Stimulated activated CD8-positive, alpha-beta memory T cell treated with anti-CD3 and anti-CD28 coated beads, Interleukin-4, amount 100 ng/mL, for 4 hours (primary cell): ENCODE results near the gene KRTAP9-9.
"Not testable (repeated sequence)": the region's sequence is repeated elsewhere in the genome, so short reads cannot be mapped to it uniquely, and the experiment has no call there.

Experiments
- DNase-seq, 2 donors: peaks; one replicate each; pipeline ENCODE4 v3.0.0-alpha.2; 2020; ENCODE audit warnings: low read depth in 2 of 2, low spot score in 1 of 2

KRTAP9-9 gene

DNA sequence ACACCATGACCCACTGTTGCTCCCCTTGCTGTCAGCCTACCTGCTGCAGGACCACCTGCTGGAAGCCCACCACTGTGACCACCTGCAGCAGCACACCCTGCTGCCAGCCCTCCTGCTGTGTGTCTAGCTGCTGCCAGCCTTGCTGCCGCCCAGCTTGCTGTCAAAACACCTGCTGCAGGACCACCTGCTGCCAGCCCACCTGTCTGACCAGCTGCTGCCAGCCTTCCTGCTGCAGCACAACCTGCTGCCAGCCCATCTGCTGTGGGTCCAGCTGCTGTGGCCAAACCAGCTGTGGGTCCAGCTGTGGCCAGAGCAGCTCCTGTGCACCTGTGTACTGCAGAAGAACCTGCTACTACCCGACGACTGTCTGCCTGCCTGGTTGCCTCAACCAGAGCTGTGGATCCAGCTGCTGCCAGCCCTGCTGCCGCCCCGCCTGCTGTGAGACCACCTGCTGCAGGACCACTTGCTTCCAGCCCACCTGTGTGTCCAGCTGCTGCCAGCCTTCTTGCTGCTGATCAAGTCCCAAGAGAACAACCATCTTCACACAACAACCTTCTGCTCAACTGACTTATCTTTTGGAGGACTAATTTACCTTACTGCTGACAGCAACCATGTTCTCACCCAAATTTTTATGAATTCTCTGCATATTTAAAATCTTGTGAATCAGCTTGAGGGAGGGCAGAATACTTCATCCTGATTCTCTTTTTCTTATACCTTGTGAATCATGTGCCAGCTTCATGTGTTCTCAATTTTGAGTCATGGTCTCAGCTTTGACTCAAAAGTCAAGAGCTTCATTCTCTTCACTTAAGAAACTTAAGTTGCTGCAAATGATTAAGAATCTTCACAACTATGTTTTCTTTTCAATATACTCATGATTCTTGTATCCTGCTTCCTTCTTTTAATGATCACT, at the start of gene KRTAP9-9:
KRTAP9-9 (plus strand) TSS at position 4 of the 910 bp plus-strand sequence.
- DNase-seq: not testable (repeated sequence)

DNA sequence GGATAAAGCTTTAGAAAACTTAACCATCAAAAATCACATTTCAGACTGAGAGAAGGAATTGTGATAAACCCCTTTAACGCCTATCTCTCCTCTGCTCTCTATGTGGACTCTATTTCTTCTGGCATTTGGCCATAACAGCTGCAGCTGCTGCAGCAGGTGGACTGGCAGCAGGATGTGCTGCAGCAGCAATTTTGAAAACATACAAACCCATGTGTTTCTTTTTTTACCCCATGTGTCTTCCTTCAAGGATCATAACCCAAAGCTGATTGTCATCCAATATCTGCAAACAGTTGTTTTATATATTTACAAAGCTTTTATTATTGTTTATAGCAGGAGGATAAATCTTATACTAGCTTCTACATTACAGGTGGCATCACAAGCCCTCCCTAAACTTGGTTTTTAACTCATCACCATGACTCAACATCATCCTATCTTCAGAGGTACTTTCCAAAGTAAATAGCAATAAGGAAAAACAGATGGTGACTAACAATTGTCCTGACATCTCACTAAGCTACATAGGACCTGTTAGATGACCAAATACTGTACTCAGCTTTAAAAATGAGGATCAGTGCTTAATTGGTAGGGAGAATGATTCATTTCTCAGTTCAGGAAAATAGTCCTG, 43.2 kb upstream of the KRTAP9-9 start:
- DNase-seq: no peak

DNA sequence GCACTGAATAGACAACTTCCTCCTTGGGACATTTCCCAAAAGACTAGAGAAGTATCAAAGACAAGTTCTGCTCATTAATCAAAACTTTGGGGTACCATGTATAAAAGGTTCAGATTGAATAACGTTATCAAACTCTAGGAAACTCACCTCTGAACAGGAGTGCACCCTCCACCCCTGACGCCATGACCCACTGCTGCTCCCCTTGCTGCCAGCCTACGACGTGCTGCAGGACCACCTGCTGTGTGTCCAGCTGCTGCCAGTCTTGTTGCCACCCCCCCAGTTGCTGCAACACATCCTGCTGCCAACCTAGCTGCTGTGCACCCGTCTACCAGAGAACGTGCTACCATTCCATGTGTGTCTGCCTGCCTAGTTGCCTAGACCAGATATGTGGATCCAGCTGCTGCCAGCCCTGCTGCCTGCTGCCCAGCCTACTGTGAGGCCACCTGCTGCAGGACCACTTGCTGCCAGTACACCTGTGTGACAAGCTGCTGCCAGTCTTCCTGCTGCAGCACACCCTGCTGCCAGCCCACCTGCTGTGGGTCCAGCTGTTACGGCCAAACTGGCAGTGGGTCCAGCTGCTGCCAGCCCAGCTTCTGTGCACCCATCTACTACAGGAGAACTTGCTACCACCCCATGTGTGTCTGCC, 42.5 kb upstream of the KRTAP9-9 start:
- DNase-seq: no peak

DNA sequence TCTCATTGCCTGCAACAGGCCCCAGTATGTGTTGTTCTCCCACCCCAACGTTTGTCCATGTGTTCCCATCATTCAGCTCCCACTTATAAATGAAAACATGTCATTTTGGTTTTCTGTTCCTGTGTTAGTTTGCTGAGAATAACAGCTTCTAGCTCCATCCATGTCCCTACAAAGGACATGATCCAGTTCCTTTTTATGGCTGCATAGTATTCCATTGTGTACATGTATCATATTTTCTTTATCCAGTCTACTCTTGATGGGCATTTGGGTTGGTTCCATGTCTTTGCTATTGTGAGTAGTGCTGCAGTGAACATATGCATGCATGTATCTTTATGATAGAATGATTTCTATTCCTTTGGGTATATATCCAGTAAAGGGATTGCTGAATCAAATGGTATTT, 39.5 kb upstream of the KRTAP9-9 start:
- no peak for DNase-seq

DNA sequence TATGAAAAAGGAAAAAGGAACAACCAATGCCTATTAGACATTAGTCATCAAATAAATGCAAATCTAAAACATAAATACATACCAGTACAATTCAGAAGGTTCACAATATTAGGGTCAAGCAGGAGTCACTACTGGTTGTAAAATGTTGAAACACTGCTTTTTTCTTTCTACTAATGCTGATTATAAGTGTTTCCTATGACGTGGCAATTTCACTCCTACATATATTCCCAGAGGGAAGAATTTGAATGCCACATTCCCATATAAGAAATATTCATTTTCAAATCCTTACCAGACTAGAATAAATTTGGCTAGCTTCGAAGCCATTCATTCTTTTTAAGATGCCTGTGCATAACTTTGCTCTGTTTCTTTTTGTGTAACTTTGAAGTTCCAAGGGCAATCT, 31.4 kb upstream of the KRTAP9-9 start:
- no peak for DNase-seq

DNA sequence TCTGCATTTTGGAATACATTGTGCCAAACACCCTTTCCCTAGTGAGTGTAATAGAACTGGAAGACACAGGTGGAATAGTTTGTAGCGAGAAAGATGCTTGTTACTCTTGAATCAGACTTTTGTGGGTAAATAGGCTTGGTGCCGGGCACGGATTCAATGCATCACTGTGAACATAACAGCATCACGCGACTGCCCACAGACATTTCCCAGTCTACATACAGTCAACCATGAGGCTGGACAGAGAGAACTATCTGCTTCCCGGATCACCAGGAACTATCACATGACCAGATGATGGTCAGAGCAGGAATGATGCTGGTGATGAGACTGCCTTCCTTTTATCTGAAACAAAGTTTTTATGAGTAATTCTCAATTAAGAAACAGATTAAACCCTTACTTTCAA, 29.1 kb upstream of the KRTAP9-9 start:
- no peak for DNase-seq

DNA sequence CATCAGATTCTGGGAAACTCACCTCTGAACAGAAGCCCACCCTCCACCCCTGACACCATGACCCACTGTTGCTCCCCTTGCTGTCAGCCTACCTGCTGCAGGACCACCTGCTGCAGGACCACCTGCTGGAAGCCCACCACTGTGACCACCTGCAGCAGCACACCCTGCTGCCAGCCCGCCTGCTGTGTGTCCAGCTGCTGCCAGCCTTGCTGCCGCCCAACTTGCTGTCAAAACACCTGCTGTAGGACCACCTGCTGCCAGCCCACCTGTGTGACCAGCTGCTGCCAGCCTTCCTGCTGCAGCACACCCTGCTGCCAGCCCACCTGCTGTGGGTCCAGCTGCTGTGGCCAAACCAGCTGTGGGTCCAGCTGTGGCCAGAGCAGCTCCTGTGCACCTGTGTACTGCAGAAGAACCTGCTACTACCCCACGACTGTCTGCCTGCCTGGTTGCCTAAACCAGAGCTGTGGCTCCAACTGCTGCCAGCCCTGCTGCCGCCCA, 28.5 kb upstream of the KRTAP9-9 start, which contains the start of gene KRTAP9-2:
KRTAP9-2 (plus strand) TSS at position 51 of the 498 bp plus-strand sequence; CDS start at position 58, 7 bp downstream.
- not testable (repeated sequence) for DNase-seq

DNA sequence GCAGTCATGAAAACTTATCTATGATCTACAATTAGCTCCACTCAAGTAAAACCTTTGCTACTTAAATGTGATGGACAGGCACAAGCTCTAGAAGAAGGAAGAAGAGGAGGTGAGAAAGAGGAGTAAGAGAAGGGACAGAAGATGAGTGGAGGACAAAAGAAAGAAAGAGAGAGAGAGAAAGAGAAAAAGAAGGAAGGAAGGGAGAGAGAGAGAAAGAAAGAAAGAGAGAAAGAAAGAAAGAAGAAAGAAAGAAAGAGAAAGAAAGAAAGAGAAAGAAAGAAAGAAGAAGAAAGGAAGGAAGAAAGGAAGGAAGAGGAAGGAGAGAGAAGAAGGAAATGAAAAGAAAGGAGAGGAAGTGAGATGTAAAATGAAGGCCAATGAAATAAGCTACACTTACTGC, 25.1 kb upstream of the KRTAP9-9 start:
- DNase-seq: no peak

DNA sequence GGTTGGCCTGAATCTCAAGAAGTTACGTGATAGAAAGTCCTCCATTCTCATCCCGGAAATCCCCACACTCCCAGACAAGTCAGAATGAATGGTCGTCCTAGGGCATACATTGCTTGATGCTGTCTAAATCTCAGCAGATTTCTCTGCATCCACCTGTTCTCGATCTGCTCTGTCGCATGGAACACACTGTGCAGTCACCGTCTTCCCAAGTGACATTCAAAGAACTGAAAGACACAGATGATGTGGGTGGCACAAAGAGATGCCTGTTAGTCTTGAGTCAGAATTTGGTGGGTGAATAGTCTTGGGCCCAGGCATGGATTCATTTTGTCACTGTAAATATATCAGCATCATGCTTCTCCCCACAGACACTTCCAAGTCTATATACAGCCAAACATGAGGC, 23.5 kb upstream of the KRTAP9-9 start:
- DNase-seq: no peak

DNA sequence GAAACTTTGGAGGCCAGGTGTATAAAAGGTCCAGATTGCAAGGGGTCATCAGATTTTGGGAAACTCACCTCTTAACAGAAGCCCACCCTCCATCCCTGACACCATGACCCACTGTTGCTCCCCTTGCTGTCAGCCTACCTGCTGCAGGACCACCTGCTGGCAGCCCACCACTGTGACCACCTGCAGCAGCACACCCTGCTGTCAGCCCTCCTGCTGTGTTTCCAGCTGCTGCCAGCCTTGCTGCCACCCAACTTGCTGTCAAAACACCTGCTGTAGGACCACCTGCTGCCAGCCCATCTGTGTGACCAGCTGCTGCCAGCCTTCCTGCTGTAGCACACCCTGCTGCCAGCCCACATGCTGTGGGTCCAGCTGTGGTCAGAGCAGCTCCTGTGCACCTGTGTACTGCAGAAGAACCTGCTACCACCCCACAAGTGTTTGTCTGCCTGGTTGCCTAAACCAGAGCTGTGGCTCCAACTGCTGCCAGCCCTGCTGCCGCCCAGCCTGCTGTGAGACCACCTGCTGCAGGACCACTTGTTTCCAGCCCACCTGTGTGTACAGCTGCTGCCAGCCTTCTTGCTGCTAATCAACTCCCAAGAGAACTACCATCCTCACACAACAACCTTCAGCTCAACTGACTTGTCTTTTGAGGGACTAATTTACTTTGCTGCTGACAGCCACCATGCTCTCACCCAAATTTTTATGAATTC, 22.6 kb upstream of the KRTAP9-9 start, which contains the start of gene KRTAP9-3:
KRTAP9-3 (plus strand) TSS at position 51 of the 707 bp plus-strand sequence; CDS start at position 104, 53 bp downstream.
- not testable (repeated sequence) for DNase-seq

DNA sequence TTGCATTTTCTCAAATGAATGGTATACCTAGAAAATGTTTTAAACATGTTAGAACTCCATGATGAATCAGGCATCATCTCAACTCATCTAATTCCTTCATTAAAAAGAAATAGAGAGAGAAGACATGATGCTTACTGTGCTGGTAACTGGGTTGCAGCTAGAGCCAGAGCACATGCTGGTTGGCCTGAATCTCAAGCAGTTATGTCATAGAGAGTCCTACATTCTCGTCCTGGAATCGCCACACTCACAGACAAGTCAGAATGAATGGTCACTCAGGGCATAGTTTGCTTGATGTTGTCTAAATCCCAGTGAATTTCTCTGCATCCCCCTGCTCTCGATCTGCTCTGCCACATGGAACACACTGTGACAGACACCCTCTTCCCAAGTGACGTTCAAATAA, 18.1 kb upstream of the KRTAP9-9 start:
- not testable (repeated sequence) for DNase-seq

DNA sequence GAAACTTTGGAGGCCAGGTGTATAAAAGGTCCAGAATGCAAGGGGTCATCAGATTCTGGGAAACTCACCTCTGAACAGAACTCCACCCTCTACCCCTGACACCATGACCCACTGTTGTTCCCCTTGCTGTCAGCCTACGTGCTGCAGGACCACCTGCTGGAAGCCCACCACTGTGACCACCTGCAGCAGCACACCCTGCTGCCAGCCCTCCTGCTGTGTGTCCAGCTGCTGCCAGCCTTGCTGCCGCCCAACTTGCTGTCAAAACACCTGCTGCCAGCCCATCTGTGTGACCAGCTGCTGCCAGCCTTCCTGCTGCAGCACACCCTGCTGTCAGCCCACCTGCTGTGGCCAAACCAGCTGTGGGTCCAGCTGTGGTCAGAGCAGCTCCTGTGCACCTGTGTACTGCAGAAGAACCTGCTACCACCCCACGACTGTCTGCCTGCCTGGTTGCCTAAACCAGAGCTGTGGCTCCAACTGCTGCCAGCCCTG, 17.2 kb upstream of the KRTAP9-9 start, which contains the start of gene KRTAP9-8:
KRTAP9-8 (plus strand) TSS at position 51 of the 489 bp plus-strand sequence; CDS start at position 104, 53 bp downstream.
- DNase-seq: not testable (repeated sequence)

DNA sequence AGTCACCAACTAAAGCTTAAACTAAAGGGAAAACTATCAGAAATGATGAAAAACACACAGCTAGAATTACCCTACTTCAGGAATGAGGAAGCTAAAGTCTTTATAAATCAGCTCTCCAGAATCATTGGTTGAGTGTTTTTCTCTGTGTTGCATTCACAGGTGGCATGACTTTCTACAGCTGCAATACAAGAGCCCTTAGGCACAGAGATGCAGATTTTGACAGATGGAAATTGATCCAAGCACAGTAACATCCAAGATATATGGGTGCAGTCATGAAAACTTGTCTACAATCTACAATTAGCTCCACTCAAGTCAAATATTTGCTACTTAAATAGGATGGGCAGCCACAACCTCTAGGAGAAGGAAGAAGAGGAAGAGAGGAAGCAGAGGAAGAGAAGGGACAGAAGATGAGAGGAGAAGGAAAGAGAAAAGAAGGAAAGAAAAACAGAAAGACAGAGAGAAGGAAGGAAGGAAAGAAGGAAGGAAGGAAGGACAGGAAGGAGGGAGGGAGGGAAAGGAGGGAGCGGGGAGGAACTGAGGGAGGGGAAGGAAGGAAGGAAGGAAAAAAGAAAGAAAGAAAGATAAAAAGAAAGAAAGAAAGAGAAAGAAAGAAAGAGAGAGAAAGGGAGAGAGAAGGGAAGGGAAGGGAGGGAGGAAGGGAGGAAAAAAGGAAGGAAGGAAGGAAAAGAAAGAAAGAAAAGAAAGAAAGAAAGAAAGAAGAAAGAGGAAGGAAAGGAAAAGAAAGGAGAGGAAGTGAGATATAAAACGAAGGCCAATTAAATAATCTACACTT, 8.0 kb upstream of the KRTAP9-9 start:
- not testable (repeated sequence) for DNase-seq

DNA sequence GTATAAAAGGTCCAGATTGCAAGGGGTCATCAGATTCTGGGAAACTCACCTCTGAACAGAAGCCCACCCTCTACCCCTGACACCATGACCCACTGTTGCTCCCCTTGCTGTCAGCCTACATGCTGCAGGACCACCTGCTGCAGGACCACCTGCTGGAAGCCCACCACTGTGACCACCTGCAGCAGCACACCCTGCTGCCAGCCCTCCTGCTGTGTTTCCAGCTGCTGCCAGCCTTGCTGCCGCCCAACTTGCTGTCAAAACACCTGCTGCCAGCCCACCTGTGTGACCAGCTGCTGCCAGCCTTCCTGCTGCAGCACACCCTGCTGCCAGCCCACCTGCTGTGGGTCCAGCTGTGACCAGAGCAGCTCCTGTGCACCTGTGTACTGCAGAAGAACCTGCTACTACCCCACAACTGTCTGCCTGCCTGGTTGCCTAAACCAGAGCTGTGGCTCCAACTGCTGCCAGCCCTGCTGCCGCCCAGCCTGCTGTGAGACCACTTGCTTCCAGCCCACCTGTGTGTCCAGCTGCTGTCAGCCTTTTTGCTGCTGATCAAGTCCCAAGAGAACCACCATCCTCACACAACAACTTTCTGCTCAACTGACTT, 5.4 kb upstream of the KRTAP9-9 start, which contains the start of gene KRTAP9-4:
KRTAP9-4 (plus strand) TSS at position 51 of the 604 bp plus-strand sequence; CDS start at position 85, 34 bp downstream.
- DNase-seq: not testable (repeated sequence)

DNA sequence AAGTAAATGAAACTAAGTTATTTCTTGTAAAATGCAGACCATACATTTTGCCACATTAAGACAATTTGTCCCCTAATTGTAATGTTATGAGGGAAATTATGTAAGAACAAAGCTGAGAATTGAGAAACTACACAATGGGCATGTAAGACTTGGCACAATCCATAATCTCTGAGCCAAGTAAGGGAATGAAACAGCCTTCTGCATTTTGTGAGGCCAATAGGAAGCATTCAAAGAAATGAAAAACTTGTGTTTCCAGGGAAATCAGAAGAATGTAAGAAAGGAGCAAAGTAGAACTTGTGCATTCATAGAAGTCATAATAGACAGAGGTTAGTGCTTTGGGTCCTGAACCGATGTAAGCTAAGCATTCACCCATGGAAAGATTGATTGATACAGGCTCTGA, 3.9 kb upstream of the KRTAP9-9 start:
- no peak for DNase-seq

DNA sequence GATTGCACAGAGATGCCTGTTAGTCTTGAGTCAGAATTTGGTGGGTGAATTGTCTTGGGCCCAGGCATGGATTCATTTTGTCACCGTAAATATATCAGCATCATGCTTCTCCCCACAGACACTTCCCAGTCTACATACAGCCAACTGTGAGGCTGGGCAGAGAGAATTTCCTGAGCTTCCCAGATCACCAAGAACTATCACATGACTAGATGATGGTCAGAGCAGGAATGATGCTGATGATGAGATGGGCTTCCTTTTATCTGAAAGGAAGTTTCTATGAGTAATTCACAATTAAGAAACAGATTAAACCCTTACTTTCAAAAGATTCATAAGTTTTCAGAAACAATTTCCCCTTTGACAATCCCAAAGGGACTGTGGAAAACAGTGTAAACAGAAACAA, 323 bp upstream of the KRTAP9-9 start:
- DNase-seq: no peak

DNA sequence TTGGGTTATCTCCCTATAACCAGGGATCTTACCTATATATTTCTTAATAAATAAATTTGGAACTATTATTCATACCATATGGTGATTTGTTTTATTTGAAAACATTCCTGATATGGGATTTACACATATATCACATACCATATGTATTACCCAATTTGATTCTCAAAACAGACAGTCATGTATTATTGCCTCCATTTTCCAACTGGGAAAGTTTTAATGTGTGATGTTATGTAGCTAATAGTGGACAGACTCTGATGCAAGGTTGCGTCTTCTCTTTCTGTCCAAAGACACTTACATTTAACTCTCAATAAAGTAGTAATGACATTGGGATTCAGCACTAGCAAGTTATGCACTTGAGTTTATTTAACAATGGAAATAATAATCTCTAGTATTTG, 1.1 kb downstream of the KRTAP9-9 start:
- DNase-seq: no peak

DNA sequence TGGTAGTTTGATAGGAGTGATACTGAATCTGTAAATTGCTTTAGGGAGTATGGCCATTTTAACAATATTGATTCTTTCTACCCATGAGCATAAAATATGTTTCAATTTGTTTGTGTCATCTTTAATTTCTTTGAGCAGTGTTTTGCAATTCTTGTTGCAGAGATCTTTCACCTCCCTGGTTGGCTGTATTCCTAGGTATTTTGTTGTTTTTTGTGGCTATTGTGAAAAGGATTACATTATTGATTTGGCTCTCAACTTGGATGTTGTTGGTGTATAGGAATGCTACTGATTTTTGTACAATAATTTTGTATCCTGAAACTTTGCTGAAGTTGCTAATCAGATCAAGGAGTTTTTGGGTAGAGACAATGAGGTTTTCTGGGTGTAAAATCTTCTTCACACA, 3.2 kb downstream of the KRTAP9-9 start:
- no peak for DNase-seq

DNA sequence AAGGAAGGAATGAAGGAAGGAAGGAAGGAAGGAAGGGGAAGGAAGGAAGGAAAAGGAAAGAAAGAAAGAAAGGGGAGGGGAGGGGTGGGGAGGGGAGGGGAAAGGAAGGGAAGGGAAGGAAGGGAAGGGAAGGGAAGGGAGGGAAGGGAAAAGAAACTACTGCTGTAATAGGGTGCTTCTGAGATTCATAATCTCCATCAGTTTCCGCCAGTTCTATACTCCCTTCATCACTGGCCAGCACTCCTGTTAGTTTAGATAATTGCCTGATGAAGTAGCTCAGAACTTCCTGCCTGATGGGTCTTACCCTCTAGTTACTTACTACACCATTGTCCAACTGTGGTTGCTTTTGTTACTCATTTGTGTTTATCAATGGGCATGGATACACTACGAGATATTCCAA, 8.0 kb downstream of the KRTAP9-9 start:
- no peak for DNase-seq
